H9 (cell line): Measurements from ENCODE around the gene ZNF232. TPM values are rescaled to one million over a fixed set of nuclear protein-coding genes. Genes with fewer than 3 reads are reported as not detected.
"Not testable (repeated sequence)": the region's sequence is repeated elsewhere in the genome, so short reads cannot be mapped to it uniquely, and the experiment has no call there.

ENCODE experiments used
- DNase-seq: peaks from one replicate; pipeline ENCODE4 v3.0.0-alpha.2; 2017
- H2AFZ ChIP-seq: one replicate; pipeline ENCODE4 v1.6.1; 2013; ENCODE audit warnings: mild to moderate bottlenecking, low read length, control low read depth, moderate library complexity
- H2AK5ac ChIP-seq: 2 replicates; pipeline ENCODE4 v1.6.1; 2013; ENCODE audit warnings: low read length, control low read depth, mixed read lengths; ENCODE audit not compliant: insufficient read length
- H2BK120ac ChIP-seq: one replicate; pipeline ENCODE4 v1.6.1; 2013; ENCODE audit warnings: low read depth, mild to moderate bottlenecking, low read length, control low read depth, inconsistent platforms; ENCODE audit not compliant: poor library complexity, severe bottlenecking
- H2BK12ac ChIP-seq: 2 replicates; pipeline ENCODE4 v1.6.1; 2013; ENCODE audit warnings: low read length, control low read depth, mixed read lengths, low read depth; ENCODE audit not compliant: insufficient read length
- H2BK15ac ChIP-seq: 2 replicates; pipeline ENCODE4 v1.6.1; 2013; ENCODE audit warnings: low read depth, low read length, control low read depth
- H2BK20ac ChIP-seq: one replicate; pipeline ENCODE4 v1.6.1; 2013; ENCODE audit warnings: low read depth, mild to moderate bottlenecking, low read length, control low read depth, inconsistent platforms; ENCODE audit not compliant: poor library complexity, severe bottlenecking
- H2BK5ac ChIP-seq: 2 replicates; pipeline ENCODE4 v1.6.1; 2013; ENCODE audit warnings: low read length, control low read depth, mixed read lengths; ENCODE audit not compliant: insufficient read length
- H3K14ac ChIP-seq: 2 replicates; pipeline ENCODE4 v1.6.1; 2013; ENCODE audit warnings: low read length, control low read depth; ENCODE audit not compliant: insufficient read depth
- H3K18ac ChIP-seq: 2 replicates; pipeline ENCODE4 v1.6.1; 2013; ENCODE audit warnings: low read depth, mild to moderate bottlenecking, mixed read lengths, low read length, control low read depth; ENCODE audit not compliant: insufficient read length
- H3K23ac ChIP-seq: 2 replicates; pipeline ENCODE4 v1.6.1; 2013; ENCODE audit warnings: low read length, control low read depth, mixed read lengths, low read depth; ENCODE audit not compliant: insufficient read length
- H3K23me2 ChIP-seq: 2 replicates; pipeline ENCODE4 v1.6.1; 2013; ENCODE audit warnings: low read depth, mild to moderate bottlenecking, mixed read lengths, low read length, control low read depth; ENCODE audit not compliant: insufficient read length, poor library complexity, severe bottlenecking
- H3K27ac ChIP-seq: 2 replicates; pipeline ENCODE4 v1.5.1; 2013; ENCODE audit warnings: low read length, control low read depth, mixed read lengths, low read depth; ENCODE audit not compliant: insufficient read length
- H3K27me3 ChIP-seq: 2 replicates; pipeline ENCODE4 v1.6.1; 2013; ENCODE audit warnings: low read length, control low read depth, inconsistent platforms; ENCODE audit not compliant: insufficient read depth
- H3K4ac ChIP-seq: 2 replicates; pipeline ENCODE4 v1.6.1; 2013; ENCODE audit warnings: low read depth, mild to moderate bottlenecking, control low read depth, inconsistent platforms, low read length, moderate library complexity
- H3K4me1 ChIP-seq: 2 replicates; pipeline ENCODE4 v1.6.1; 2013; ENCODE audit warnings: low read length, control low read depth, inconsistent platforms; ENCODE audit not compliant: insufficient read depth
- H3K4me2 ChIP-seq: 2 replicates; pipeline ENCODE4 v1.6.1; 2013; ENCODE audit warnings: low read length, control low read depth, mixed read lengths; ENCODE audit not compliant: insufficient read length, insufficient read depth
- H3K56ac ChIP-seq: 2 replicates; pipeline ENCODE4 v1.6.1; 2013; ENCODE audit warnings: low read depth, mild to moderate bottlenecking, mixed read lengths, low read length, control low read depth; ENCODE audit not compliant: insufficient read length
- H3K79me1 ChIP-seq: 2 replicates; pipeline ENCODE4 v1.6.1; 2013; ENCODE audit warnings: low read depth, mild to moderate bottlenecking, moderate library complexity, low read length, control low read depth, inconsistent platforms; ENCODE audit not compliant: insufficient read depth, poor library complexity, severe bottlenecking
- H3K79me2 ChIP-seq: 2 replicates; pipeline ENCODE4 v1.6.1; 2013; ENCODE audit warnings: low read length, control low read depth, inconsistent platforms; ENCODE audit not compliant: insufficient read depth
- H3K9ac ChIP-seq: 2 replicates; pipeline ENCODE4 v1.6.1; 2013; ENCODE audit warnings: low read length, control low read depth, mixed read lengths; ENCODE audit not compliant: insufficient read length; ENCODE audit errors: extremely low read depth
- H3K9me3 ChIP-seq: one replicate; pipeline ENCODE4 v1.6.1; 2013; ENCODE audit warnings: low read depth, low read length, inconsistent platforms; ENCODE audit not compliant: control insufficient read depth
- H3T11ph ChIP-seq: one replicate; pipeline ENCODE4 v1.6.1; 2013; ENCODE audit warnings: mild to moderate bottlenecking, low read length, control low read depth, inconsistent platforms
- H4K20me1 ChIP-seq: one replicate; pipeline ENCODE4 v1.6.1; 2013; ENCODE audit not compliant: control insufficient read depth, insufficient read length, insufficient read depth
- H4K5ac ChIP-seq: 2 replicates; pipeline ENCODE4 v1.6.1; 2013; ENCODE audit warnings: low read depth, mild to moderate bottlenecking, mixed read lengths, low read length, control low read depth; ENCODE audit not compliant: insufficient read length
- H4K8ac ChIP-seq: replicated peaks from 2 replicates; pipeline ENCODE4 v1.6.1; 2013; ENCODE audit warnings: low read length, control low read depth, mixed read lengths, low read depth; ENCODE audit not compliant: insufficient read length
- H4K91ac ChIP-seq: 2 replicates; pipeline ENCODE4 v1.6.1; 2013; ENCODE audit warnings: low read depth, mild to moderate bottlenecking, moderate library complexity, mixed read lengths, low read length, control low read depth; ENCODE audit not compliant: insufficient read length
- H3K27ac Mint-ChIP-seq, 3 experiments: 2 replicates in 2 of 3; 3 replicates in 1 of 3; pipeline ENCODE4 v1.8.0; 2020 to 2021; ENCODE audit warnings: mixed read lengths in 3 of 3, mild to moderate bottlenecking in 1 of 3, moderate library complexity in 1 of 3
- H3K27me3 Mint-ChIP-seq: 2 replicates; pipeline ENCODE4 v1.8.0; 2021; ENCODE audit warnings: low read depth, mild to moderate bottlenecking, moderate library complexity, mixed read lengths
- H3K36me3 Mint-ChIP-seq, 3 experiments: 2 replicates in 2 of 3; 3 replicates in 1 of 3; pipeline ENCODE4 v1.8.0; 2020 to 2021; ENCODE audit warnings: low read depth in 3 of 3, mixed read lengths in 3 of 3; ENCODE audit not compliant: insufficient read depth in 1 of 3
- H3K4me1 Mint-ChIP-seq, 2 experiments: 2 replicates each; pipeline ENCODE4 v1.8.0; 2020; ENCODE audit warnings: mixed read lengths in 2 of 2
- H3K4me3 Mint-ChIP-seq, 2 experiments: 2 replicates in 1 of 2; 3 replicates in 1 of 2; pipeline ENCODE4 v1.8.0; 2020 to 2021; ENCODE audit warnings: mild to moderate bottlenecking in 2 of 2, mixed read lengths in 2 of 2, moderate library complexity in 1 of 2
- H3K9me3 Mint-ChIP-seq, 2 experiments: 2 replicates in 1 of 2; 3 replicates in 1 of 2; pipeline ENCODE4 v1.8.0; 2020; ENCODE audit warnings: mild to moderate bottlenecking in 2 of 2, mixed read lengths in 2 of 2, moderate library complexity in 1 of 2
- CTCF ChIP-seq: fragments of 200-600 bp; sonication (generic); conservative IDR thresholded peaks from 3 replicates; pipeline ENCODE4 v1.8.0; 2021; ENCODE audit warnings: antibody characterized with exemption, mild to moderate bottlenecking
- WGBS: extraction: QIAGEN DNeasy Blood & Tissue Kit; methylation state at CpG from one replicate; pipeline ENCODE4 v1.1.7; 2013; ENCODE audit warnings: missing lambda C conversion rate, low lambda C conversion rate, mixed read lengths; ENCODE audit not compliant: insufficient read length; ENCODE audit errors: extremely low coverage; 5-methylcytosine and 5-hydroxymethylcytosine counted together
- total RNA-seq: library from RNA; stranded (reverse); gene quantifications from 2 replicates; pipeline ENCODE4 v1.2.1, GENCODE V29; 2021

The ZNF232 gene
- total RNA-seq, 1 experiment from 2014 or later, result 46.4 TPM

GRCh38 chr17:5138616-5139457, 27.2 kb upstream of the ZNF232 start:
- Histone ChIP-seq H3K27me3 (no peaks in the 10 kb centered on the region), H2AK5ac (no peak overlapping the region), H3K9ac (no peak overlapping the region), H3K23me2 (no peaks in the 10 kb centered on the region), H3K9me3 (no peaks in the 10 kb centered on the region), H2BK120ac (no peak overlapping the region), H4K8ac (no peak overlapping the region), H3K4ac (no peak overlapping the region), H2BK15ac (no peak overlapping the region), H3T11ph (no peak overlapping the region), H2BK5ac (no peak overlapping the region), H3K18ac (no peak overlapping the region), H2BK12ac (no peak overlapping the region), H3K14ac (no peak overlapping the region), H4K5ac (no peak overlapping the region), H3K4me2 (no peak overlapping the region), H2AFZ (no peak overlapping the region), H3K79me1 (no peaks in the 10 kb centered on the region), H4K20me1 (no peaks in the 10 kb centered on the region), H3K27ac (no peak overlapping the region), H3K79me2 (no peaks in the 10 kb centered on the region), H4K91ac (no peak overlapping the region), H3K23ac (no peak overlapping the region), H3K56ac (no peak overlapping the region), H3K4me1 (no peaks in the 10 kb centered on the region), H2BK20ac (no peak overlapping the region)
- no peaks in the 10 kb centered on the region for H3K36me3 Mint-ChIP-seq
- peak; percentile 24 for DNase-seq
- 0 out of 2 replicates have a peak, but pooled peaks cover under 1% of the 10 kb centered on the region for H3K27me3 Mint-ChIP-seq
- H3K9me3 Mint-ChIP-seq, result peaks cover 0 to 2% of the 10 kb centered on the region in 2 experiments; a peak in 1 of 5 replicates
- H3K27ac Mint-ChIP-seq, result peak overlapping the region in 2 of 3 experiments; percentile 44 to 76; a peak in 2 of 7 replicates
- TF ChIP-seq CTCF, result no peak
- H3K4me3 Mint-ChIP-seq, result no peak overlapping the region
- H3K4me1 Mint-ChIP-seq, result no peaks in the 10 kb centered on the region
- no CpG with 5 or more reads among the region's 24 CpGs for WGBS

DNA sequence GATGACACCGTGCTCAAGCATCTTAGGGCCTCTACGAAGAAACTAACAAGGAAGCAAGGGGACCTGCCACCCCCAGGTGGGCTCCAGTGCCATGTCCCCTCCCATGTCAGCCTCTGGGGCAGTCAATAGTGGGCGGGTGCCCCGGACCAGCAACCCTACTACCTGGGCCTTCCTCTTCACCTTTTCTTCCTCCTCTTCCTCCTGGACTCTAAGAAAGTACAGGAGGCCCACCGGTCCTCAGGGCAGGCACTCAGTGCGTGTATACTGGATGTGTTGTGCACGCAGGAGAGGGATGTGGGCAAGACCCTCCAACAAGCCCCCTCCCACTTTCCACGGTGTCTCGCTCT, 26.5 kb upstream of the ZNF232 start:
- H3K36me3 Mint-ChIP-seq, H3T11ph ChIP-seq, H3K4ac ChIP-seq, H2AFZ ChIP-seq, H3K18ac ChIP-seq, H3K27ac ChIP-seq, H2BK12ac ChIP-seq, H3K79me1 ChIP-seq, H3K4me3 Mint-ChIP-seq, H2BK15ac ChIP-seq, H3K23ac ChIP-seq, H3K14ac ChIP-seq, H3K27me3 Mint-ChIP-seq, DNase-seq, H3K56ac ChIP-seq, H2AK5ac ChIP-seq, H3K79me2 ChIP-seq, H4K20me1 ChIP-seq, H2BK120ac ChIP-seq, H3K23me2 ChIP-seq, H3K4me1 Mint-ChIP-seq, H4K5ac ChIP-seq, H3K27ac Mint-ChIP-seq, H3K9me3 ChIP-seq, H2BK5ac ChIP-seq, H2BK20ac ChIP-seq, H3K27me3 ChIP-seq, H3K4me2 ChIP-seq, H3K9ac ChIP-seq, H3K9me3 Mint-ChIP-seq, H4K8ac ChIP-seq, H3K4me1 ChIP-seq, H4K91ac ChIP-seq: not testable (repeated sequence)
- WGBS, result no CpG with 5 or more reads among the region's 9 CpGs
